SK-N-SH treated with all-trans-retinoic acid at 6 μM for 48 hours (cell line): ENCODE results near the gene TMEM245.

Source experiments
- CREB5 ChIP-seq: fragments of 250-450 bp; sonication (Bioruptor Pico); IDR thresholded peaks from 2 replicates; pipeline ENCODE4 v1.5.1; 2020; ENCODE audit warnings: low read depth, mild to moderate bottlenecking, moderate library complexity
- ESRRG ChIP-seq: fragments of 250-450 bp; sonication (Bioruptor Pico); IDR thresholded peaks from 2 replicates; pipeline ENCODE4 v1.6.1; 2021; ENCODE audit warnings: mild to moderate bottlenecking
- GLIS3 ChIP-seq: fragments of 250-450 bp; sonication (Bioruptor Pico); IDR thresholded peaks from 2 replicates; pipeline ENCODE4 v1.5.0; 2020; ENCODE audit warnings: mild to moderate bottlenecking, moderate library complexity
- OSR1 ChIP-seq: fragments of 250-450 bp; sonication (Bioruptor Pico); IDR thresholded peaks from 2 replicates; pipeline ENCODE4 v1.8.0; 2022; ENCODE audit warnings: moderate library complexity, mild to moderate bottlenecking, inconsistent platforms
- POU6F1 ChIP-seq: fragments of 250-450 bp; sonication (Bioruptor Pico); IDR thresholded peaks from 2 replicates; pipeline ENCODE4 v1.8.0; 2021; ENCODE audit warnings: low read depth, mild to moderate bottlenecking, moderate library complexity, borderline replicate concordance
- RARB ChIP-seq: fragments of 250-450 bp; sonication (Bioruptor Pico); IDR thresholded peaks from 2 replicates; pipeline ENCODE4 v1.8.0; 2021; ENCODE audit warnings: mild to moderate bottlenecking, moderate library complexity
- ZC3H10 ChIP-seq: fragments of 250-450 bp; sonication (Bioruptor Pico); IDR thresholded peaks from 2 replicates; pipeline ENCODE4 v1.5.1; 2021; ENCODE audit warnings: mild to moderate bottlenecking, moderate library complexity
- ZFP3 ChIP-seq: fragments of 250-450 bp; sonication (Bioruptor Pico); IDR thresholded peaks from 2 replicates; pipeline ENCODE4 v1.5.0; 2020; ENCODE audit warnings: mild to moderate bottlenecking, moderate library complexity
- ZFP30 ChIP-seq: fragments of 450-650 bp; formaldehyde crosslinking; IDR thresholded peaks from 2 replicates; pipeline ENCODE4 v1.5.0; 2022; ENCODE audit warnings: mild to moderate bottlenecking, moderate library complexity
- ZNF8 ChIP-seq: fragments of 450-650 bp; formaldehyde crosslinking; IDR thresholded peaks from 2 replicates; pipeline ENCODE4 v1.5.0; 2020; ENCODE audit warnings: mild to moderate bottlenecking, moderate library complexity

GRCh38 chr9:109095321-109095720 lies 24.4 kb downstream of the TMEM245 start:
- TF ChIP-seq RARB: no peak
- no peak for TF ChIP-seq ZFP30
- TF ChIP-seq ZC3H10 (CRISPR knock-in tag): no peak
- TF ChIP-seq ESRRG (CRISPR knock-in tag): no peak
- TF ChIP-seq CREB5: no peak
- TF ChIP-seq POU6F1 (CRISPR knock-in tag): no peak
- no peak for TF ChIP-seq ZNF8
- TF ChIP-seq ZFP3 (CRISPR knock-in tag): no peak
- TF ChIP-seq GLIS3 (CRISPR knock-in tag): no peak
- no peak for TF ChIP-seq OSR1 (CRISPR knock-in tag)
